Activated CD4-positive, alpha-beta memory T cell treated with anti-CD3 and anti-CD28 coated beads for 36 hours (primary cell): ENCODE data around the gene ADRB1. TPM values are rescaled to one million over a fixed set of nuclear protein-coding genes. Genes with fewer than 3 reads are reported as not detected.

ENCODE experiments used
- CTCF ChIA-PET: fragments of 350-600 bp; sonication (Branson Sonifier 250); formaldehyde crosslinking; loops from one replicate; lab custom pipeline; 2021; ENCODE audit warnings: antibody characterized with exemption, inconsistent platforms; lab: Charles Lee
- POLR2A ChIA-PET: fragments of 350-600 bp; sonication (Branson Sonifier 250); formaldehyde crosslinking; loops from one replicate; lab custom pipeline; 2021; ENCODE audit warnings: antibody characterized with exemption; lab: Charles Lee
- DNase-seq: peaks from one replicate; pipeline ENCODE4 v3.0.0-alpha.2; 2020
- H3K27ac Mint-ChIP-seq: one replicate; pipeline ENCODE4 v1.8.0; 2021; ENCODE audit warnings: mixed read lengths
- H3K27me3 Mint-ChIP-seq: one replicate; pipeline ENCODE4 v1.8.0; 2021; ENCODE audit warnings: mixed read lengths
- H3K36me3 Mint-ChIP-seq: one replicate; pipeline ENCODE4 v1.8.0; 2021; ENCODE audit warnings: mixed read lengths
- H3K4me1 Mint-ChIP-seq: one replicate; pipeline ENCODE4 v1.8.0; 2021; ENCODE audit warnings: low read depth, mixed read lengths
- H3K4me3 Mint-ChIP-seq: one replicate; pipeline ENCODE4 v1.8.0; 2021; ENCODE audit warnings: mild to moderate bottlenecking, mixed read lengths
- H3K9me3 Mint-ChIP-seq: one replicate; pipeline ENCODE4 v1.8.0; 2021; ENCODE audit warnings: mixed read lengths
- intact Hi-C: fragments of 100-400 bp; cut with micrococcal nuclease; formaldehyde crosslinking; loops from one replicate; pipeline ENCODE4 v1.15.1; 2023
- total RNA-seq, 2 experiments: library from RNA; stranded (reverse); gene quantifications; one replicate each; pipeline ENCODE4 v1.2.3, GENCODE V29; 2021

The ADRB1 gene
- total RNA-seq, 2 experiments from 2014 or later: not detected

DNA sequence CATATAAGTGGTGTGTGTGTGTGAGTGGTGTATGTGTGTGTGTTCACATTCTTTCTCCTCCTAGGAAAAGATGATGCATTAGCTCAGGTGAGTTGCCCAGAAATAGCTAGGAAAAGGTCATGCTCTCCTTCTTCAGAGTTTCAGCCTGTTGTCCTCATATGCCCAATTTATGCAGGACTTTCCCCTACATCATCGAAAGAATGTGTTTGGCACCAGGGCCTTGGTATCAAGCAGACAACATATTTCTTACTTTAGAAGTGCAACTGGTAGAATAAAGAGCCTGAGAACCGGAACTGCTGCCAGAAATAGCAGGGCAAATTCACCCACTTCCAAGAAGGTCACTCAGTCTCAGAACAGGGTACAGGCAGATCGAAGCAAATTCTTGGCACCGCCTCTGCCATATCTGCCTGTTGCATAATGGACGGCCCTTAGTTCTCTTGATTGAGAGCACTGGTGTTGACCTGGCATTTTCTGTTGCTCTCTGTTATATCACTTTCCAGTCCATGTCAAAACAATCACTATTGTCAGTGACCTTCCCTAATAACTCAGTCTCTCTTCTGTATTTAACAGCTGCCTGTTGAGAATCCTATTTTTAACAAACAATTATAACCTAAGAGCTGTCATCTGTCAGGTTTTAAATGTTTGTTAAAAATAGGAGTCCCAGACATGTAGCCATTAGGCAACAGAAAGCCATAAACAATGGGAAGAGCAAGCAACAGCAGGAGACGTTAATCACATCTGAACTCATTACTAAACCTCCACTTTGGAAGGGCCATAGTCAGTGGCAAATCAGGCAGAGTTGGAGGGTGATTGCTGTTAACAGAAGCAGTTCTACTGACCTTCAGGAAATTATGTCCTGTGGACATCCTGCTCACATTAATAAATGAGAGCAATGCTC lies 20.7 kb downstream of the ADRB1 start:
- H3K36me3 Mint-ChIP-seq: no peaks in the 10 kb centered on the region
- intact Hi-C loops: no loop called here
- ChIA-PET CTCF (no interaction called here), POLR2A (no interaction called here)
- no peak for DNase-seq
- H3K4me3 Mint-ChIP-seq: no peak overlapping the region
- H3K4me1 Mint-ChIP-seq: peaks cover 10% of the 10 kb centered on the region
- no peaks in the 10 kb centered on the region for H3K9me3 Mint-ChIP-seq
- no peak overlapping the region for H3K27ac Mint-ChIP-seq
- H3K27me3 Mint-ChIP-seq: peaks cover 8% of the 10 kb centered on the region

DNA sequence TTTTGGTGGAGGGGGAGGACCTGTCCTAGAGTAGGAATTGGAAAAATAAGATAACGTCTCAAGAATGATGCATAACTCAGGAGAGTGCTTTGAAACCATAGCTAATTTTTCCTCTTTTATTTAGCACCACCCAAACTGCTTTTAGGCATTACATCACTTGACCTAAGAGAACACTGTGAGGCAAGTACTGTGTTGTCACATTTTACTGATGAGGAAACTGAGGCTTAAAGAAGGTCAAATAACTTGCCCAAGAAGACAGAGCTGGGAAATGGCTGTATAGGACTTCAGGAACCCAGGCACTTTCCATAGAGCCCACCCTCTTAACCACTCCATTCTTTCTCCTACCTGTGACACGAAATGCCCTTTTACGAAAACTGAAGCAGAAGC lies 21.4 kb downstream of the ADRB1 start:
- no peak for DNase-seq
- POLR2A ChIA-PET: no interaction called here
- CTCF ChIA-PET: no interaction called here
- intact Hi-C loops: no loop called here
- no peaks in the 10 kb centered on the region for H3K9me3 Mint-ChIP-seq
- peaks cover 8% of the 10 kb centered on the region for H3K27me3 Mint-ChIP-seq
- peaks cover 10% of the 10 kb centered on the region for H3K4me1 Mint-ChIP-seq
- H3K4me3 Mint-ChIP-seq: no peak overlapping the region
- no peak overlapping the region for H3K27ac Mint-ChIP-seq
- H3K36me3 Mint-ChIP-seq: no peaks in the 10 kb centered on the region

GRCh38 chr10:114068054-114068707 lies 24.5 kb downstream of the ADRB1 start:
- peaks cover 2% of the 10 kb centered on the region for H3K27me3 Mint-ChIP-seq
- CTCF ChIA-PET: no interaction called here
- H3K36me3 Mint-ChIP-seq: no peaks in the 10 kb centered on the region
- H3K27ac Mint-ChIP-seq: no peak overlapping the region
- no peak for DNase-seq
- intact Hi-C loops: no loop called here
- POLR2A ChIA-PET: interaction anchor here (0.6 kb wide), 1 partner anchor 26 kb away, joined by 3 read pairs; no protein-coding TSS in a partner anchor
- H3K9me3 Mint-ChIP-seq: no peaks in the 10 kb centered on the region
- no peak overlapping the region for H3K4me3 Mint-ChIP-seq
- H3K4me1 Mint-ChIP-seq: peaks cover 14% of the 10 kb centered on the region

DNA sequence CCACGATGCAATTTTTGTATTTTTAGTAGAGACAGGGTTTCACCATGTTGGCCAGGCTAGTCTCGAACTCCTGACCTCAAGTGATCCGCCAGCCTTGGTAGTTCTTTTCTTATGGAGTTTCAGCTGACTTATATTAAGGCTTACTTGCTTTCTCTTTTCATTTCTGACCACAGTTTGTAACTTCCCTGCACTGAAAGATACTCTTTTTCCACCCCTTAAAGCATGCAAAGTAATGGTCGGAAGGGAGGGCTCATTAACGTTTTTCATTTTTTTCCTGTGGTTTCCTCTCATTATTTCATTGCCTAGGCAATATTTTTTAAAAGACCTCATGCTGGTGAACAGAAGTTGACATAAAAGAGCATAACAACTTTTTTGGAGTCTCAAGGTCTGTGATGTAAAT lies 27.0 kb downstream of the ADRB1 start:
- Mint-ChIP-seq H3K27ac (no peak overlapping the region), H3K4me3 (no peak overlapping the region), H3K27me3 (no peaks in the 10 kb centered on the region), H3K4me1 (peaks cover 18% of the 10 kb centered on the region), H3K36me3 (no peaks in the 10 kb centered on the region), H3K9me3 (no peaks in the 10 kb centered on the region)
- no peak for DNase-seq
- POLR2A ChIA-PET: no interaction called here
- CTCF ChIA-PET: no interaction called here
- intact Hi-C loops: no loop called here

GRCh38 chr10:114071178-114071577 lies 27.5 kb downstream of the ADRB1 start:
- intact Hi-C loops: no loop called here
- POLR2A ChIA-PET: no interaction called here
- no peaks in the 10 kb centered on the region for H3K36me3 Mint-ChIP-seq
- peaks cover 18% of the 10 kb centered on the region for H3K4me1 Mint-ChIP-seq
- no peaks in the 10 kb centered on the region for H3K9me3 Mint-ChIP-seq
- no peaks in the 10 kb centered on the region for H3K27me3 Mint-ChIP-seq
- no peak for DNase-seq
- H3K4me3 Mint-ChIP-seq: no peak overlapping the region
- H3K27ac Mint-ChIP-seq: no peak overlapping the region
- CTCF ChIA-PET: no interaction called here

DNA sequence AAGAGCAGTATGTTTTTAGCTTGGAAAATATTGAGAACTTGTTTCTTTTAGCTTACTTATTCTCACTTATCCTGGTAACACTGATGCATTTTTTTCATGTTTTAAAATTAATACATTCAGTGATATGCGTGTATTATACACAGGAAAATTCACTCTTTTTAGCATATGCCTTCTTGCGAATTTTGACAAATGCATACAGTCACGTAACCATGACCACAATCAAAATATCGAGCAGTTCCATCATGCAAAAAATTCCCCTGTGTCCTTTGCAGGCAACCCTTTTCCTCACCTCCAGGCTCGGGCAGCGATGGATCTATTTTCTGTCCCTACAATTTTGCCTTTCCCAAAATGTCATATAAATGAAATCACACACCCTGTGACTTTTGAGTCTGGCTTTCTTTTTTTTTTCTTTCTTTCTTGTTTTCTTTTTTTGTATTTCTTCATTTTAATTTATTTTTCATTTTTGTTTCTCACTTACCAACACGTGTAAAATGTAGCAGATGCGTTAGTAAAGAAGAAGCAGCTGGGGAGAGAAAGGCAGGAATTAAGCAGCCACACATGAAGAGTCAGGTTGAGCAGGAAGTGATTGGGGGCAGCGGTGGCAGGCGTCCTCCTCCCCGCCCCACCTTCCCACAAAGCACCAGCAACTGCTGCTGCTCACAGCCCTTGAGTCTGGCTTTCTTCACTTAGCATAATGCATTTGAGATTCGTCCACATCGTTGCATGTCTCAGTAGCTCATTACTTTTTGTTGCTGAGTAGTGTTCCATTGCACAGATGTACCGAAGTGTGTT lies 29.9 kb downstream of the ADRB1 start:
- Mint-ChIP-seq H3K4me3 (no peak overlapping the region), H3K36me3 (no peaks in the 10 kb centered on the region), H3K4me1 (peaks cover 9% of the 10 kb centered on the region), H3K9me3 (no peaks in the 10 kb centered on the region), H3K27me3 (peaks cover 1% of the 10 kb centered on the region), H3K27ac (no peak overlapping the region)
- intact Hi-C loops: no loop called here
- POLR2A ChIA-PET: no interaction called here
- peak; percentile 28 for DNase-seq
- CTCF ChIA-PET: interaction anchor here (0.6 to 0.7 kb wide), 2 partner anchors 16 to 32 kb away, joined by 3 to 4 read pairs; no protein-coding TSS in a partner anchor

DNA sequence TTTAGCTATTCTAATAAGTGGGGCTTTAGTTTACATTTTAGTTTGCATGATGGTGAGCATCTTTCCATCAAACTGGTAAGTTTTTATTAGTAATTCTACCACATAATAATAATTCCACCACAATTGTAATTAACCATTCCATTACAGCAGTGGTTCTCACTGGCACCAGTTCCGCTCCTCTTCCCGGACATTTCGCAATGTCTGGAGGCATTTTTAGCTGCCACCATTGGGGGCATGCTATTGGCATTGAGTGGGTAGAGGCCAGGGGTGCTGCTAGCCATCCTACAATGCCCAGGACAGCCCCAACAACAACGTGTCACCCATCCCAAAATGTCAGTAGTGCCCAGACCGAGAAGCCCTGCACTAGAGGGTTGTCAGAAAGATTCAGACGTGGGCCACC lies 31.4 kb downstream of the ADRB1 start:
- no peak for DNase-seq
- intact Hi-C loops: no loop called here
- Mint-ChIP-seq H3K4me3 (no peak overlapping the region), H3K9me3 (no peaks in the 10 kb centered on the region), H3K36me3 (no peaks in the 10 kb centered on the region), H3K27me3 (peaks cover 1% of the 10 kb centered on the region), H3K27ac (no peak overlapping the region), H3K4me1 (peaks cover 8% of the 10 kb centered on the region)
- ChIA-PET CTCF (no interaction called here), POLR2A (no interaction called here)

GRCh38 chr10:114077347-114077746 lies 33.7 kb downstream of the ADRB1 start:
- H3K4me1 Mint-ChIP-seq: peaks cover 4% of the 10 kb centered on the region
- no peak for DNase-seq
- H3K4me3 Mint-ChIP-seq: no peak overlapping the region
- H3K9me3 Mint-ChIP-seq: no peaks in the 10 kb centered on the region
- POLR2A ChIA-PET: no interaction called here
- CTCF ChIA-PET: no interaction called here
- H3K27ac Mint-ChIP-seq: no peak overlapping the region
- no peaks in the 10 kb centered on the region for H3K36me3 Mint-ChIP-seq
- peaks cover 1% of the 10 kb centered on the region for H3K27me3 Mint-ChIP-seq
- intact Hi-C loops: no loop called here

DNA sequence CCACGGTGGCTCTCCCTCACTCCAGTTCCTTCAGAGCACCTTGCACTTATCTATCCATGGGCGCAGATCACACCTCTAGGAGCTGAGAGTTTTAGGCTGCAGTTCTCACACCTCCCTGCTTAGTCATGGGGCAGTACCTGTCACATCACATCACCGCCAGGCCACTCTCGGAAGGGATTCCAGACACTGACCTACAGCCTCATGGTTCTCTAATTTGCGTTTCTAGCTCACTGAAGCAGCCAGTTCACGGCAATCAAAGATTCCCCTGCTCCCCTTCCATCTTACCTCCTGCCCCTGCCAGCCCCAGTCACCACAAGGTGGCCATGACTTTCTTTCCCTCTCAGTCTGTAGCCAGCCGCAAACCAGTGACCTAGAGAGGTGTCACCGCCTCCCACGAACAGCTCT lies 34.2 kb downstream of the ADRB1 start:
- DNase-seq: no peak
- CTCF ChIA-PET: no interaction called here
- Mint-ChIP-seq H3K27ac (no peak overlapping the region), H3K4me1 (peaks cover 4% of the 10 kb centered on the region), H3K4me3 (no peak overlapping the region), H3K36me3 (no peaks in the 10 kb centered on the region), H3K27me3 (peaks cover 1% of the 10 kb centered on the region), H3K9me3 (no peaks in the 10 kb centered on the region)
- intact Hi-C loops: no loop called here
- POLR2A ChIA-PET: no interaction called here

DNA sequence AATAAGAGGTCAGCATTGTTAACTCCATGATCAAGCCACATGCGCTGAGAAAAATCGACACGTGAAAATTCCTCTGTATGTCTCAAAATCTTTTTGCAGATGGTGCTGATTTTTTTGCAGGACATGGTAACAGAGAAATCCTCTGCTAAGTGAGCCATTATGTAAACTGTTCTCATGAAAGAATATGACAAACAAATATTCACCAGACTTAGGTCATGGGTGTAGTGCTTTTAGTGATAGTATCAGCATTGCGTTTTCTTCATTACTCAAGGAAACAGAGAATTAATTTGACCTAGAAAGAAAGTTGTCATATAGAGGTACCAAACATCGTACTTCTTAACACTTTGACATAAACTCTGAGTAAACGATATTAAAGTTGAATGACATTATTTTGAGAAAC lies 34.7 kb downstream of the ADRB1 start:
- H3K36me3 Mint-ChIP-seq: no peaks in the 10 kb centered on the region
- peaks cover 4% of the 10 kb centered on the region for H3K4me1 Mint-ChIP-seq
- POLR2A ChIA-PET: no interaction called here
- CTCF ChIA-PET: no interaction called here
- no peaks in the 10 kb centered on the region for H3K9me3 Mint-ChIP-seq
- no peak overlapping the region for H3K4me3 Mint-ChIP-seq
- no peak overlapping the region for H3K27ac Mint-ChIP-seq
- intact Hi-C loops: no loop called here
- DNase-seq: no peak
- peaks cover 1% of the 10 kb centered on the region for H3K27me3 Mint-ChIP-seq

DNA sequence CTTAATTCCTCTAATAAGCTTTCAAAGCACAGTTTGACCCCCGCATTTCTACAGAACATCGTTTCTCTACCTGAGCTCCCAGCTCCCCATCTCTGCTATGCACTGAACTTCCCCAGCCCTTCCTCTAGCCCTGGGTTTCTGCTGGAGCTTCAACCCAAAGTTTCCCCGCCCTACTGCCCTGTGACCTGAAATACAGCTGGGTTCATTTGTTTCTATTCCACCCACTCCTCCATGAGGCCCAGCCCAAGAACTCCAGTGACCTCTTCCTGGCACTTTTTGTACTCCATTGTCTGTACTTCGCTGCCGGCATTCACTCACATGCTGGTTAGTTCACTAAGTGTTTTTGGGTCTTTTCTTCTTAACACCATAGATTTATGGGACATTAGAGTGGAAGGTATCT lies 35.8 kb downstream of the ADRB1 start:
- intact Hi-C loops: no loop called here
- POLR2A ChIA-PET: no interaction called here
- H3K9me3 Mint-ChIP-seq: no peaks in the 10 kb centered on the region
- H3K4me3 Mint-ChIP-seq: no peak overlapping the region
- peaks cover 1% of the 10 kb centered on the region for H3K27me3 Mint-ChIP-seq
- no peak overlapping the region for H3K27ac Mint-ChIP-seq
- CTCF ChIA-PET: interaction anchor here (0.7 kb wide), 1 partner anchor 29 kb away, joined by 3 read pairs; no protein-coding TSS in a partner anchor
- no peaks in the 10 kb centered on the region for H3K36me3 Mint-ChIP-seq
- no peaks in the 10 kb centered on the region for H3K4me1 Mint-ChIP-seq
- DNase-seq: no peak
